HG03280 (cell line): ENCODE data around the gene SFTA2.
"Not testable (repeated sequence)": the region's sequence is repeated elsewhere in the genome, so short reads cannot be mapped to it uniquely, and the experiment has no call there.

Source experiments
- ATAC-seq: cut with Tn5 transposase; IDR thresholded peaks from one replicate; pipeline ENCODE4 v1.9.1; 2021; ENCODE audit warnings: mild to moderate bottlenecking, moderate library complexity; ENCODE audit not compliant: unreplicated experiment

The SFTA2 gene

GRCh38 chr6:30944051-30944450 is 12.1 kb upstream of the SFTA2 start:
- no peak for ATAC-seq

GRCh38 chr6:30942338-30943060 is 10.5 kb upstream of the SFTA2 start:
- ATAC-seq = no peak

GRCh38 chr6:30940361-30940986 is 8.5 kb upstream of the SFTA2 start, which contains the start of gene MUCL3:
Gene MUCL3, plus strand, starts transcription at chr6:30940973. Its CDS starts 27 bp downstream, at chr6:30941000.
- ATAC-seq = no peak

GRCh38 chr6:30939473-30939872 is 7.5 kb upstream of the SFTA2 start:
- ATAC-seq = no peak

GRCh38 chr6:30938730-30939129 is 6.8 kb upstream of the SFTA2 start:
- ATAC-seq = no peak

GRCh38 chr6:30937265-30937664 is 5.3 kb upstream of the SFTA2 start:
- no peak for ATAC-seq

GRCh38 chr6:30935018-30935417 is 3.0 kb upstream of the SFTA2 start:
- ATAC-seq = no peak

- ATAC-seq = no peak
These were observed 845 bp upstream of the SFTA2 start for GRCh38 chr6:30932665-30933365.

GRCh38 chr6:30931272-30931671 is 698 bp downstream of the SFTA2 start:
- no peak for ATAC-seq

GRCh38 chr6:30930506-30930905 is 1.5 kb downstream of the SFTA2 start:
- ATAC-seq = no peak

GRCh38 chr6:30928677-30929076 is 3.3 kb downstream of the SFTA2 start:
- no peak for ATAC-seq

GRCh38 chr6:30927080-30927479 is 4.9 kb downstream of the SFTA2 start:
- not testable (repeated sequence) for ATAC-seq

GRCh38 chr6:30926644-30927043 is 5.3 kb downstream of the SFTA2 start:
- no peak for ATAC-seq

GRCh38 chr6:30924040-30924627 is 7.8 kb downstream of the SFTA2 start:
- ATAC-seq = not testable (repeated sequence)

GRCh38 chr6:30922447-30922852 is 9.5 kb downstream of the SFTA2 start:
- ATAC-seq = no peak

- no peak for ATAC-seq
These were observed 13.3 kb downstream of the SFTA2 start for GRCh38 chr6:30918670-30919069.

- ATAC-seq = no peak
These were observed 14.5 kb downstream of the SFTA2 start for GRCh38 chr6:30917487-30917886.

- ATAC-seq = no peak
These were observed 14.9 kb downstream of the SFTA2 start for GRCh38 chr6:30917041-30917440.

GRCh38 chr6:30915591-30915946 is 16.4 kb downstream of the SFTA2 start:
- no peak for ATAC-seq

- ATAC-seq = no peak
These were observed 16.9 kb downstream of the SFTA2 start for GRCh38 chr6:30914854-30915590.
